ENCODE measurements around the gene SUB1. TPM values are rescaled to one million over a fixed set of nuclear protein-coding genes. Genes with fewer than 3 reads are reported as not detected.
A peak's percentile ranks its signal among the peaks of the same experiment; 100 is the strongest.

The SUB1 gene
- total RNA-seq, 1 donor from 2014 or later: 235 TPM

DNA sequence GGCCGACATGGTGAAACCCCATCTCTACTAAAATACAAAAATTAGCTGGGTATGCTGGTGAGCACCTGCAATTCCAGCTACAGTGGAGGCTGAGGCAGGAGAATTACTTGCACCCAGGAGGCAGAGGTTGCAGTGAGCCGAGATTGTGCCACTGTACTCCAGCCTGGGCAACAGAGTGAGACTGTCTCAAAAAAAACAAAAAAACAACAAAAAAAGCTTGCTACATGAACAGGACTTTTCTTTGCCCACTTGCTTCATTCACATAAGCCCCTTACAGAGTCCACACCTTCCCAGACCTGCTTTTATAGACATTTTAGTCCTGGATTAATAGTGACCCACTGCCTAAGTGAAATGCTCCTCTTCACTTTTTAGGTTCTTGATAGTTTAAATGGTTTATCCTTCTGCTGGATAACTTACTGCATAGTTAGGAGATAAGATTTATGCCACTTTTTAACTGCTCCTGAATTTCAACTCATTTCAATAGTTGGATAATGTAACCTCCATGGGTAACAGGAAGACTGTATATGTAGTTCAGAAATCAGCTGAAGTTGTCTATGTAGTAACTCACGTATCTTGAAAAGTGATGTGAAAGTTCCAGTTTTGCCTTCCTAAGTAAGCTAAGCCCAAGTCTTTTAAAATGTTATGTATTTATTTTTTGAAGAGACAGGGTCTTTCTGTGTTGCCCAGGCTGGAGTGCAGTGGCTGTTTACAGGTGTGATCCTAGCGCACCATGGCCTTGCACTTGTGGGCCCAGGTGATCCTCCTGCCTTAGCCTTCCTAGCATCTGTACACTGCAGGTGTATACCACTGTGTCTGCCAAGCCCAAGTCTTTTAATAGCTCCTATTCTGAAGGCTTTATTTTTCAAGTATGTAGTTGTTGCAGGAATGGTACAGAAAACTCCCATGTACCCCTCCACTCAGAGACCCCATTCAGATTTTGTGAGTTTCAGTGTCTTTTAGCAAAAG lies 19.7 kb downstream of the SUB1 start:
- Mint-ChIP-seq H3K36me3 (ENCODE audit: low read depth, unreplicated experiment) (peaks cover 21% of the 10 kb centered on the region), H3K27ac (ENCODE audit: unreplicated experiment) (no peak overlapping the region), H3K4me1 (ENCODE audit: low read depth, unreplicated experiment) (peaks cover 6% of the 10 kb centered on the region), H3K4me3 (ENCODE audit: unreplicated experiment) (no peak overlapping the region), H3K27me3 (ENCODE audit: low read depth, unreplicated experiment) (no peaks in the 10 kb centered on the region), H3K9me3 (ENCODE audit: unreplicated experiment) (no peaks in the 10 kb centered on the region)
- H3K27ac ChIP-seq (ENCODE audit: low read depth, low read length): no peak overlapping the region
- peaks cover 3% of the 10 kb centered on the region for H3K4me1 ChIP-seq (ENCODE audit: insufficient read depth, low read length)
- no peak overlapping the region for H3K4me3 ChIP-seq (ENCODE audit: insufficient read depth, low read depth, low read length)
- H3K79me2 ChIP-seq (ENCODE audit: insufficient read depth, low read length): peaks cover 15% of the 10 kb centered on the region
- H3K9ac ChIP-seq (ENCODE audit: low read length): no peak overlapping the region
- peaks cover 12% of the 10 kb centered on the region for H3K36me3 ChIP-seq (ENCODE audit: insufficient read depth, low read length)
- H4K20me1 ChIP-seq (ENCODE audit: insufficient read depth, low read length): peaks cover 8% of the 10 kb centered on the region
- DNase-seq (ENCODE audit: low read depth) (no peak), FAIRE-seq (no peak)
- TF ChIP-seq EZH2 (IDR thresholded peaks at IDR 0.05; ENCODE audit: insufficient read depth, low read length): no peak
- TF ChIP-seq, protein P1, sequence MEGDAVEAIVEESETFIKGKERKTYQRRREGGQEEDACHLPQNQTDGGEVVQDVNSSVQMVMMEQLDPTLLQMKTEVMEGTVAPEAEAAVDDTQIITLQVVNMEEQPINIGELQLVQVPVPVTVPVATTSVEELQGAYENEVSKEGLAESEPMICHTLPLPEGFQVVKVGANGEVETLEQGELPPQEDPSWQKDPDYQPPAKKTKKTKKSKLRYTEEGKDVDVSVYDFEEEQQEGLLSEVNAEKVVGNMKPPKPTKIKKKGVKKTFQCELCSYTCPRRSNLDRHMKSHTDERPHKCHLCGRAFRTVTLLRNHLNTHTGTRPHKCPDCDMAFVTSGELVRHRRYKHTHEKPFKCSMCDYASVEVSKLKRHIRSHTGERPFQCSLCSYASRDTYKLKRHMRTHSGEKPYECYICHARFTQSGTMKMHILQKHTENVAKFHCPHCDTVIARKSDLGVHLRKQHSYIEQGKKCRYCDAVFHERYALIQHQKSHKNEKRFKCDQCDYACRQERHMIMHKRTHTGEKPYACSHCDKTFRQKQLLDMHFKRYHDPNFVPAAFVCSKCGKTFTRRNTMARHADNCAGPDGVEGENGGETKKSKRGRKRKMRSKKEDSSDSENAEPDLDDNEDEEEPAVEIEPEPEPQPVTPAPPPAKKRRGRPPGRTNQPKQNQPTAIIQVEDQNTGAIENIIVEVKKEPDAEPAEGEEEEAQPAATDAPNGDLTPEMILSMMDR (IDR thresholded peaks at IDR 0.05; ENCODE audit: insufficient read depth, low read depth, low read length): no peak
- no peak overlapping the region for H2AFZ ChIP-seq (ENCODE audit: low read depth, low read length)
- no peaks in the 10 kb centered on the region for H3K9me3 ChIP-seq (ENCODE audit: insufficient read depth, low read depth, low read length)
- H3K4me2 ChIP-seq (ENCODE audit: low read length): no peak overlapping the region
- H3K27me3 ChIP-seq (ENCODE audit: insufficient read depth, low read length): no peaks in the 10 kb centered on the region

DNA sequence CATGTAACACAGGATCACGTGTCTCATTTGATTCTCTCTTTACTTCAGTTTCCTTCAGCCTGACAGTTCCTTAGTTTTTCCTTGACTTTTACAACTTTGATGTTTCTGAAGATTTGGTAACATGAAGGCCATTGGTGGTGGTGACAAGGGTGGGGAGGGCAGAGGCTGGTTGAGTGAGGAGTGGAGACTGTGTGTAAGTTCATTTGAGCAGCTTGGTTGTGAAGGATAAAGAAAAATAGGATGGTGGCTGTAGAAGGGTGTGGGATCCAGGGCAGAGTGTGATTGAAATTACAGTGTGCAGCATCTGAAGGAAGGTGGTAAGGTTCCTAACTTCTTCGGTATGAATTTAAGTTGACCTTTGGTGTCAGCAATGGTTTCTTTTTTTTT lies 20.4 kb downstream of the SUB1 start:
- FAIRE-seq: no peak
- peak overlapping the region; percentile 30 for H3K4me3 Mint-ChIP-seq (ENCODE audit: unreplicated experiment)
- H3K9me3 Mint-ChIP-seq (ENCODE audit: unreplicated experiment): no peaks in the 10 kb centered on the region

More for the DNA sequence above, 20.4 kb downstream of the SUB1 start:
- Mint-ChIP-seq H3K27me3 (ENCODE audit: low read depth, unreplicated experiment) (no peaks in the 10 kb centered on the region), H3K4me1 (ENCODE audit: low read depth, unreplicated experiment) (peaks cover 3% of the 10 kb centered on the region), H3K27ac (ENCODE audit: unreplicated experiment) (peak overlapping the region; percentile 53), H3K36me3 (ENCODE audit: low read depth, unreplicated experiment) (peaks cover 23% of the 10 kb centered on the region)
- Histone ChIP-seq H4K20me1 (ENCODE audit: insufficient read depth, low read length) (peaks cover 4% of the 10 kb centered on the region), H2AFZ (ENCODE audit: low read depth, low read length) (no peak overlapping the region), H3K4me2 (ENCODE audit: low read length) (no peak overlapping the region), H3K4me3 (ENCODE audit: insufficient read depth, low read depth, low read length) (no peak overlapping the region), H3K79me2 (ENCODE audit: insufficient read depth, low read length) (peaks cover 15% of the 10 kb centered on the region), H3K27ac (ENCODE audit: low read depth, low read length) (no peak overlapping the region), H3K9me3 (ENCODE audit: insufficient read depth, low read depth, low read length) (no peaks in the 10 kb centered on the region), H3K27me3 (ENCODE audit: insufficient read depth, low read length) (no peaks in the 10 kb centered on the region), H3K36me3 (ENCODE audit: insufficient read depth, low read length) (peaks cover 12% of the 10 kb centered on the region), H3K4me1 (ENCODE audit: insufficient read depth, low read length) (no peaks in the 10 kb centered on the region), H3K9ac (ENCODE audit: low read length) (no peak overlapping the region)
- DNase-seq (ENCODE audit: low read depth): no peak
- TF ChIP-seq, protein P1 (IDR thresholded peaks at IDR 0.05; ENCODE audit: insufficient read depth, low read depth, low read length): no peak
- no peak for TF ChIP-seq EZH2 (IDR thresholded peaks at IDR 0.05; ENCODE audit: insufficient read depth, low read length)
